Thyroid gland (tissue), 4 donors: ENCODE data around the gene SFXN4. TPM values are rescaled to one million over a fixed set of nuclear protein-coding genes. Genes with fewer than 3 reads are reported as not detected.

ENCODE experiments used
- DNase-seq, 2 donors: peaks; one replicate each; pipeline ENCODE4 v3.0.0-alpha.2; 2019
- H3K27ac ChIP-seq, 3 donors: fragments of 200-600 bp; sonication (generic); 1 replicate in 2 of 3; 2 replicates in 1 of 3; pipeline ENCODE4 v1.5.1; 2016 to 2019; ENCODE audit warnings: mild to moderate bottlenecking in 1 of 3, moderate library complexity in 1 of 3
- H3K27me3 ChIP-seq: fragments of 200-600 bp; sonication (generic); one replicate; pipeline ENCODE4 v1.5.1; 2019
- H3K36me3 ChIP-seq, 2 donors: fragments of 200-600 bp; sonication (generic); one replicate each; pipeline ENCODE4 v1.5.1; 2016 to 2019
- H3K4me1 ChIP-seq, 2 donors: fragments of 200-600 bp; sonication (generic); one replicate each; pipeline ENCODE4 v1.5.1; 2017 to 2019
- H3K4me3 ChIP-seq, 3 donors: fragments of 200-600 bp; sonication (generic); replicated peaks in 1 of 3; 1 replicate in 2 of 3; 2 replicates in 1 of 3; pipeline ENCODE4 v1.5.1; 2016; ENCODE audit warnings: mild to moderate bottlenecking in 1 of 3
- H3K9me3 ChIP-seq: fragments of 200-600 bp; sonication (generic); one replicate; pipeline ENCODE4 v1.5.1; 2017
- CTCF ChIP-seq, 6 experiments: fragments of 200-600 bp in 3 of 6; fragments of 450-650 bp in 3 of 6; sonication (generic) in 3 of 6; IDR thresholded peaks; one replicate each; pipeline ENCODE4 v1.5.1; 2016 to 2019; ENCODE audit warnings: antibody characterized with exemption in 6 of 6, mild to moderate bottlenecking in 2 of 6, inconsistent platforms in 1 of 6, moderate library complexity in 1 of 6
- POLR2A ChIP-seq, 2 donors: fragments of 450-650 bp; IDR thresholded peaks; one replicate each; pipeline ENCODE4 v1.6.1; 2017; ENCODE audit warnings: antibody characterized with exemption in 2 of 2, mild to moderate bottlenecking in 2 of 2, moderate library complexity in 1 of 2
- WGBS, 2 donors: methylation state at CpG; one replicate each; pipeline ENCODE4 v1.1.5; 2017; 5-methylcytosine and 5-hydroxymethylcytosine counted together
- intact Hi-C: fragments of 100-400 bp; cut with DNase I; formaldehyde crosslinking; loops from one replicate; pipeline ENCODE4 v1.15.1; 2023
- total RNA-seq, 4 donors: library from RNA; depleted of rRNA; stranded (reverse); fragments of >200 nt; gene quantifications; one replicate each; pipeline ENCODE4 v1.2.3, GENCODE V29; 2016

The SFXN4 gene
- total RNA-seq, 4 donors from 2014 or later = 17.8 to 88.3 (median 36.3) TPM

DNA sequence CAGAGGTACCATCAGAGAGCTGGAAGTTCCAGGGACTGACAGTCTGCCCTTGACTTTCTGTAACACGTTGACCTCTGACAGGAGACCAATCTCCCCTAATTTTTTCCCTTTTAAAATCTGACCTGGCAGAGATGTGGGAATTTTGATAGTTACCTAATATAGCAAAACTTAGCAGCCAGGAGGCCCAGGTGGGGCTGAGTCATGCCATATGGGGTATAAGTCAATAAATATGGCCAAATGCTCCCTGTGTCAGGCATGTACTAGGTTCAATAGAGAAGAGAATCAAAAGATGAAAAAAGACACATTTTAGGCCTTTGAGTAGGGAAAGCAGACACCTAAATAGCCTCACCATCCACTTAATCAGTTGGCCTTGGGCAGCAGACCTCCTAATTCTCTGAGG, 35.7 kb upstream of the SFXN4 start:
- no peak overlapping the region for H3K4me3 ChIP-seq
- H3K36me3 ChIP-seq = no peaks in the 10 kb centered on the region
- no peak for DNase-seq
- no peaks in the 10 kb centered on the region for H3K9me3 ChIP-seq
- H3K27ac ChIP-seq = no peak overlapping the region
- intact Hi-C loops = no loop called here
- 76 to 100% methylated on average over 1 of the region's 1 CpG for WGBS, 2 donors
- H3K27me3 ChIP-seq = no peaks in the 10 kb centered on the region
- H3K4me1 ChIP-seq = peaks cover 0 to 4% of the 10 kb centered on the region in 2 donors
- TF ChIP-seq POLR2A (IDR thresholded peaks at IDR 0.05) (no peak), CTCF (IDR thresholded peaks at IDR 0.05) (no peak)

DNA sequence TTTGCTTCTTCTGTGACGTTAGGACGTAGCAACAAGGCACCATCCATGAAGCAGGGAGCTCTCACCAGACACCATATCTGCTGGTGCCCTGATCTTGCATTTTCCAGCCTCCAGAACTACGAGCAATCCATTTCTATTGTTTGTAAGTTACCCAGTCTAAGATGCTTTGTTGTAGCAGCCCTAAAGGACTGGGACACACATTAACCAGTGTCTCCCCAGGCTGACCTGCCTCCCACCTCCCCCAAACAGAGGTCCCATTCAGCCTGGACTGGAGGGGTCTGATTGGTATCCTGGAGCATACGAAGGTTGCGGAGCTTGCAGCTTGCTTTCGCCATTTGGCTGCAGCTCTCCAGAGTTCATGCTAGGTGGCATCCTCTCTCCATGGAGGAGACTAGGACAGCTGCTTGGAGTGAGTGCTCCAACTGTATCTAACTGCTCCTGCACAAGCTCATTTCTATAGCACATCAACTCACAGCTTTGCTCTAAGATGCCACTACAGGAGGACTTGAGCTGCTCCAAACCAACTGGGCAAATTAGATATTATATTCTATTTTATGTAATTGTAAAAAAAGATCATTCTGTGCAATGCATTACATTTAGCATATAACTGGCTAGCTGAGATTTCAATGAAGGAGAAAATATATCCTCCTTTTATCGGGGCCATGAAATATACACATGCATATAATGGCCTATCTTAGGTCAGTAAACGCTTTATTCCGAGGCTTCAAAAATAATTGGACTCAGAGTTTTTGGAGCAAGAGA, 33.9 kb upstream of the SFXN4 start:
- Histone ChIP-seq H3K9me3 (no peaks in the 10 kb centered on the region), H3K4me3 (no peak overlapping the region), H3K36me3 (no peaks in the 10 kb centered on the region), H3K27me3 (no peaks in the 10 kb centered on the region), H3K27ac (no peak overlapping the region), H3K4me1 (no peaks in the 10 kb centered on the region)
- 45 to 58% methylated on average over 7 to 9 of the region's 9 CpGs for WGBS, 2 donors
- intact Hi-C loops = no loop called here
- TF ChIP-seq CTCF (IDR thresholded peaks at IDR 0.05) (peak; percentile 35 to 87 (median 77)), POLR2A (IDR thresholded peaks at IDR 0.05) (no peak)
- DNase-seq = peak; percentile 61 to 64

DNA sequence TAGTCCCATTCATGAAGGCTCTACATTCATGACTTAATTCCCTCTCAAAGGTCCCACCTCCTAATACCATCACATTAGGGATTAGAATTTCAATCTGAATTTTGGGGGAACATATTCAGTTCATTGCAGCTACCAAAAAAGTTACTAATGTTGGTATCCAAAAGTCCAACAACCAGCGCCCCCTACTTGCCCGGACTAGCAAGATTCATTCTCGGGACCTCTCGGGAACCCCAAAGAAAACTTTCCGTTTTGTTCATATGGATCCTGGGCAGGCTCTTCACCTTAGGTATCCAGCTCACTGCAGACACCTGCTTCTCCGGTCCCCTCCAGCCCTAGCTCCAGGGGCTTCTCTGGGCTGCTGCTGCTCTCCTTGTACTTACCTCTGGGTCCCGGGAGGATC, 32.9 kb upstream of the SFXN4 start:
- intact Hi-C loops = no loop called here
- WGBS, 2 donors = 35 to 44% methylated on average over 7 of the region's 7 CpGs

DNA sequence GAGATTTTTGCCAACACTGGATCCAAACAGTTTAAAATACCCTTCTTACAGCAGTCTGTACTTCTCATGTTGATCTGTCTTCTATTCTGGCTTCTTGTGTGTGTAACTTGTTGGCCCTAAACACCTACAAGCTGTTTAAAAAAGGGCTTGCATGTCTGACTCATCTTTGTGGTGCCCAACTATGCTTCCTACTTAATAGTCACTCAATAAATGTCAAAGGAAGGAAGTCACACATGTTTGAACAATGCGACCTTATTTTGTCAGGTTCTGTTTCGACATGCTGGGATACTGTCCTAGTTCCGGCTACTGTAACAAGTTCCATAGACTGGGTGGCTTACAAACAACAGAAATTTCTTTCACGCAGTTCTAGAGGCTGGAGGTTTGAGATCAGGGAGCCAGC, 32.4 kb upstream of the SFXN4 start:
- no peak overlapping the region for H3K4me3 ChIP-seq
- no peak for DNase-seq
- H3K9me3 ChIP-seq = no peaks in the 10 kb centered on the region
- H3K36me3 ChIP-seq = no peaks in the 10 kb centered on the region
- H3K27ac ChIP-seq = no peak overlapping the region
- WGBS, 2 donors = 52 to 81% methylated on average over 4 of the region's 4 CpGs
- TF ChIP-seq CTCF (IDR thresholded peaks at IDR 0.05) (no peak), POLR2A (IDR thresholded peaks at IDR 0.05) (no peak)
- intact Hi-C loops = no loop called here
- H3K4me1 ChIP-seq = no peaks in the 10 kb centered on the region
- H3K27me3 ChIP-seq = no peaks in the 10 kb centered on the region

More for the DNA sequence above, 32.9 kb upstream of the SFXN4 start:
- Histone ChIP-seq H3K4me3 (no peak overlapping the region), H3K36me3 (no peaks in the 10 kb centered on the region), H3K27me3 (no peaks in the 10 kb centered on the region), H3K9me3 (no peaks in the 10 kb centered on the region), H3K4me1 (no peaks in the 10 kb centered on the region), H3K27ac (no peak overlapping the region)
- DNase-seq = no peak
- no peak for TF ChIP-seq POLR2A (IDR thresholded peaks at IDR 0.05)
- peak in 1 of 6 experiments; percentile 28 for TF ChIP-seq CTCF (IDR thresholded peaks at IDR 0.05)

DNA sequence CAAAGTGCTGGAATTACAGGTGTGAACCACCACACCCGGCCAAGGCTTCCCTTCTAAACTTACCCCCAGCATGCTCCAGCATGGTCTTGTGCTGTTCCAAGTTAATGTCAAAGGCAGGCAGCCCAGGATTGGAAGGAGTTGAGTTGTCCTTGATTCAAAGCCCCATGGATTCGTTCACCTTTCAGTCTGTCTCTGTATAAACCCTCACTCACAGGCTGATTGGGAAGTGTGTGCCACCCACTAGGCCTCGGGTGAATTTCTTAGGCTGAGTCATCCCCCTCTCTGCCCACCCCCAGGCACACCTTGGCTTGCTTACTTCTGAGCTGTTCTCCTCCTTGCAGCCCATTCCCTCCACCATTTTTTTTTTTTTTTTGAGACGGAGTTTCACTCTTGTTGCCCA, 26.4 kb upstream of the SFXN4 start:
- H3K27ac ChIP-seq = no peak overlapping the region
- WGBS, 2 donors = 87 to 93% methylated on average over 4 of the region's 4 CpGs
- TF ChIP-seq POLR2A (IDR thresholded peaks at IDR 0.05) (no peak), CTCF (IDR thresholded peaks at IDR 0.05) (no peak)
- DNase-seq = no peak
- no peak overlapping the region for H3K4me3 ChIP-seq
- no peaks in the 10 kb centered on the region for H3K27me3 ChIP-seq
- H3K36me3 ChIP-seq = no peaks in the 10 kb centered on the region
- H3K4me1 ChIP-seq = no peaks in the 10 kb centered on the region
- intact Hi-C loops = no loop called here
- no peaks in the 10 kb centered on the region for H3K9me3 ChIP-seq
